OCI-LY1 (cell line): ENCODE results near the gene NPW.
"Not testable (repeated sequence)": the region's sequence is repeated elsewhere in the genome, so short reads cannot be mapped to it uniquely, and the experiment has no call there.

Experiments
- H2AFZ ChIP-seq: fragments of 200-600 bp; sonication (generic), shearing (Covaris generic); 2 replicates; pipeline ENCODE4 v1.6.0; 2014; ENCODE audit warnings: antibody characterized with exemption, mild to moderate bottlenecking, low read length
- H3F3A ChIP-seq: fragments of 200-600 bp; sonication (generic), shearing (Covaris generic); 2 replicates; pipeline ENCODE4 v1.6.0; 2014; ENCODE audit warnings: mild to moderate bottlenecking, antibody characterized with exemption, low read length, moderate library complexity; ENCODE audit not compliant: insufficient read depth
- H3K27ac ChIP-seq: fragments of 200-600 bp; sonication (generic); 2 replicates; pipeline ENCODE4 v1.5.1; 2014; ENCODE audit warnings: low read length, mixed run types, mild to moderate bottlenecking, low read depth; ENCODE audit not compliant: poor library complexity, severe bottlenecking
- H3K27me3 ChIP-seq: fragments of 200-600 bp; sonication (generic); 2 replicates; pipeline ENCODE4 v1.6.0; 2014; ENCODE audit warnings: antibody characterized with exemption, mild to moderate bottlenecking, low read length, moderate library complexity; ENCODE audit not compliant: insufficient read depth
- H3K36me3 ChIP-seq: fragments of 200-600 bp; sonication (generic); 2 replicates; pipeline ENCODE4 v1.6.1; 2014; ENCODE audit warnings: mild to moderate bottlenecking, antibody characterized with exemption, low read length, moderate library complexity, mixed read lengths; ENCODE audit not compliant: insufficient read depth
- H3K4me1 ChIP-seq: fragments of 200-600 bp; sonication (generic); 2 replicates; pipeline ENCODE4 v1.5.1; 2014; ENCODE audit warnings: mild to moderate bottlenecking, low read length, moderate library complexity; ENCODE audit not compliant: insufficient read depth, severe bottlenecking
- H3K4me2 ChIP-seq: fragments of 200-600 bp; sonication (generic), shearing (Covaris generic); 2 replicates; pipeline ENCODE4 v1.6.1; 2014; ENCODE audit warnings: low read length
- H3K4me3 ChIP-seq: fragments of 200-600 bp; sonication (generic); 2 replicates; pipeline ENCODE4 v1.5.1; 2014; ENCODE audit warnings: low read length, low read depth, mild to moderate bottlenecking, mixed read lengths; ENCODE audit not compliant: poor library complexity, severe bottlenecking
- H3K79me2 ChIP-seq: fragments of 200-600 bp; shearing (Covaris generic); 2 replicates; pipeline ENCODE4 v1.6.1; 2016; ENCODE audit warnings: mixed run types, low read length, mixed read lengths; ENCODE audit not compliant: insufficient read depth
- H3K9ac ChIP-seq: fragments of 200-600 bp; sonication (generic), shearing (Covaris generic); 2 replicates; pipeline ENCODE4 v1.6.1; 2014; ENCODE audit warnings: mild to moderate bottlenecking, low read length, mixed read lengths
- H3K9me2 ChIP-seq: fragments of 200-600 bp; sonication (generic), shearing (Covaris generic); 2 replicates; pipeline ENCODE4 v1.6.1; 2014; ENCODE audit warnings: low read depth, mild to moderate bottlenecking, low read length, mixed read lengths
- H3K9me3 ChIP-seq: fragments of 200-600 bp; shearing (Covaris generic); 2 replicates; pipeline ENCODE4 v1.6.1; 2014; ENCODE audit warnings: low read length, mixed read lengths
- H4K20me1 ChIP-seq: fragments of 200-600 bp; sonication (generic), shearing (Covaris generic); 2 replicates; pipeline ENCODE4 v1.6.0; 2016; ENCODE audit warnings: mild to moderate bottlenecking, low read length; ENCODE audit not compliant: insufficient read depth
- CTCF ChIP-seq: fragments of 200-600 bp; sonication (generic), shearing (Covaris generic); IDR thresholded peaks from 2 replicates; pipeline ENCODE4 v1.5.1; 2017; ENCODE audit warnings: mild to moderate bottlenecking, antibody characterized with exemption, low read length, moderate library complexity, mixed read lengths
- EZH2 ChIP-seq: fragments of 200-600 bp; sonication (generic), shearing (Covaris generic); IDR thresholded peaks from 2 replicates; pipeline ENCODE4 v1.8.0; 2017; ENCODE audit warnings: borderline replicate concordance, mixed run types, mild to moderate bottlenecking, antibody characterized with exemption, low read length, moderate library complexity, mixed read lengths

Gene NPW

GRCh38 chr16:2033057-2033908 lies 13.7 kb downstream of the NPW start:
- H4K20me1 ChIP-seq, result no peaks in the 10 kb centered on the region
- no peaks in the 10 kb centered on the region for H3K9me3 ChIP-seq
- H3F3A ChIP-seq, result no peaks in the 10 kb centered on the region
- no peaks in the 10 kb centered on the region for H3K4me1 ChIP-seq
- no peak overlapping the region for H3K9ac ChIP-seq
- no peak for TF ChIP-seq EZH2
- no peak for TF ChIP-seq CTCF
- no peaks in the 10 kb centered on the region for H3K9me2 ChIP-seq
- H3K4me2 ChIP-seq, result no peak overlapping the region
- no peak overlapping the region for H3K4me3 ChIP-seq
- H3K27ac ChIP-seq, result no peak overlapping the region
- peaks cover 25% of the 10 kb centered on the region for H3K27me3 ChIP-seq
- no peaks in the 10 kb centered on the region for H3K36me3 ChIP-seq
- no peak overlapping the region for H2AFZ ChIP-seq
- no peaks in the 10 kb centered on the region for H3K79me2 ChIP-seq

GRCh38 chr16:2033909-2034695 lies 14.5 kb downstream of the NPW start:
- H3K27me3 ChIP-seq, result peaks cover 23% of the 10 kb centered on the region
- H3K9me2 ChIP-seq, H3K9me3 ChIP-seq, H3K4me3 ChIP-seq, H4K20me1 ChIP-seq, H3F3A ChIP-seq, H3K4me2 ChIP-seq, H2AFZ ChIP-seq, H3K4me1 ChIP-seq, H3K36me3 ChIP-seq, H3K27ac ChIP-seq, H3K79me2 ChIP-seq, H3K9ac ChIP-seq: not testable (repeated sequence)

GRCh38 chr16:2034696-2035430 lies 15.3 kb downstream of the NPW start:
- no peak overlapping the region for H3K27ac ChIP-seq
- peaks cover 22% of the 10 kb centered on the region for H3K27me3 ChIP-seq
- H3K4me1 ChIP-seq, result no peaks in the 10 kb centered on the region
- H3K9ac ChIP-seq, result no peak overlapping the region
- no peaks in the 10 kb centered on the region for H4K20me1 ChIP-seq
- H3K79me2 ChIP-seq, result no peaks in the 10 kb centered on the region
- H3K4me3 ChIP-seq, result no peak overlapping the region
- H3K36me3 ChIP-seq, result no peaks in the 10 kb centered on the region
- TF ChIP-seq CTCF (no peak), EZH2 (no peak)
- H3F3A ChIP-seq, result no peaks in the 10 kb centered on the region
- no peaks in the 10 kb centered on the region for H3K9me2 ChIP-seq
- no peaks in the 10 kb centered on the region for H3K9me3 ChIP-seq
- H2AFZ ChIP-seq, result no peak overlapping the region
- H3K4me2 ChIP-seq, result no peak overlapping the region
